ENCODE data around the gene USP51. TPM values are rescaled to one million over a fixed set of nuclear protein-coding genes. Genes with fewer than 3 reads are reported as not detected.
"Not testable (repeated sequence)": the region's sequence is repeated elsewhere in the genome, so short reads cannot be mapped to it uniquely, and the experiment has no call there.

The USP51 gene
- 1.5 TPM for total RNA-seq
- long read RNA-seq, result 0 reads

- ATAC-seq (peak; percentile 65), DNase-seq (peak; percentile 44)
- intact Hi-C loops (cut with micrococcal nuclease), result no loop called here
Observed at GRCh38 chrX:55489314-55490009, at the start of gene USP51. Gene USP51 (minus strand): TSS chrX:55489848. CDS start chrX:55488939, 909 bp downstream.

- intact Hi-C loops (cut with micrococcal nuclease), result no loop called here
Observed at GRCh38 chrX:55524487-55524886, 34.8 kb upstream of the USP51 start.

GRCh38 chrX:55523356-55523755 is 33.7 kb upstream of the USP51 start:
- intact Hi-C loops (cut with micrococcal nuclease), result no loop called here
- no peak for ATAC-seq
- no peak for DNase-seq

More at GRCh38 chrX:55524487-55524886, 34.8 kb upstream of the USP51 start:
- no peak for DNase-seq
- no peak for ATAC-seq

- ATAC-seq (peak; percentile 36), DNase-seq (no peak)
- intact Hi-C loops (cut with micrococcal nuclease), result no loop called here
Observed at GRCh38 chrX:55522596-55523276, 33.1 kb upstream of the USP51 start.

- ATAC-seq (no peak), DNase-seq (peak; percentile 22)
- intact Hi-C loops (cut with micrococcal nuclease), result no loop called here
Observed at GRCh38 chrX:55521687-55522086, 32.0 kb upstream of the USP51 start.

- intact Hi-C loops (cut with micrococcal nuclease); ATAC-seq; DNase-seq: not testable (repeated sequence)
Observed at GRCh38 chrX:55516794-55517481, 27.3 kb upstream of the USP51 start.

- DNase-seq; intact Hi-C loops (cut with micrococcal nuclease): not testable (repeated sequence)
- ATAC-seq, result peak; percentile 59
Observed at GRCh38 chrX:55513045-55513737, 23.5 kb upstream of the USP51 start.

GRCh38 chrX:55508410-55509152 is 18.9 kb upstream of the USP51 start:
- DNase-seq; intact Hi-C loops (cut with micrococcal nuclease); ATAC-seq: not testable (repeated sequence)

GRCh38 chrX:55507699-55508098 is 18.1 kb upstream of the USP51 start:
- intact Hi-C loops (cut with micrococcal nuclease); ATAC-seq; DNase-seq: not testable (repeated sequence)

- intact Hi-C loops (cut with micrococcal nuclease); ATAC-seq; DNase-seq: not testable (repeated sequence)
Observed at GRCh38 chrX:55507010-55507409, 17.4 kb upstream of the USP51 start.

GRCh38 chrX:55490974-55491373 is 1.3 kb upstream of the USP51 start:
- DNase-seq (no peak), ATAC-seq (no peak)
- intact Hi-C loops (cut with micrococcal nuclease), result no loop called here

GRCh38 chrX:55490121-55490520 is 473 bp upstream of the USP51 start:
- intact Hi-C loops (cut with micrococcal nuclease), result no loop called here
- DNase-seq (no peak), ATAC-seq (no peak)

- ATAC-seq, result peak; percentile 83
- intact Hi-C loops (cut with micrococcal nuclease), result no loop called here
- DNase-seq, result peak; percentile 70
Observed at GRCh38 chrX:55488593-55489313, 895 bp downstream of the USP51 start.

- ATAC-seq (peak; percentile 93), DNase-seq (peak; percentile 78)
- intact Hi-C loops (cut with micrococcal nuclease), result no loop called here
Observed at GRCh38 chrX:55488006-55488592, 1.5 kb downstream of the USP51 start.

- DNase-seq (no peak), ATAC-seq (no peak)
- intact Hi-C loops (cut with micrococcal nuclease), result no loop called here
Observed at GRCh38 chrX:55487143-55487542, 2.5 kb downstream of the USP51 start.

GRCh38 chrX:55486736-55487135 is 2.9 kb downstream of the USP51 start:
- no peak for ATAC-seq
- no peak for DNase-seq
- intact Hi-C loops (cut with micrococcal nuclease), result no loop called here

GRCh38 chrX:55484948-55485347 is 4.7 kb downstream of the USP51 start:
- intact Hi-C loops (cut with micrococcal nuclease), result no loop called here
- ATAC-seq (no peak), DNase-seq (no peak)

Measured in left ventricle myocardium superior (tissue), 1 donor.